HG02678 (cell line): Measurements from ENCODE around the gene ODAM.
"Not testable (repeated sequence)": the region's sequence is repeated elsewhere in the genome, so short reads cannot be mapped to it uniquely, and the experiment has no call there.

Experiments used
- ATAC-seq: cut with Tn5 transposase; IDR thresholded peaks from one replicate; pipeline ENCODE4 v1.9.1; 2021; ENCODE audit warnings: mild to moderate bottlenecking, moderate library complexity; ENCODE audit not compliant: unreplicated experiment

ODAM gene

GRCh38 chr4:70195425-70195824 is at the start of gene ODAM:
Gene ODAM (plus strand): TSS chr4:70195725. CDS start chr4:70196544, 819 bp downstream.
- ATAC-seq = no peak

GRCh38 chr4:70151271-70151670 is 44.3 kb upstream of the ODAM start:
- ATAC-seq = no peak

GRCh38 chr4:70152088-70152487 is 43.4 kb upstream of the ODAM start:
- ATAC-seq = no peak

- no peak for ATAC-seq
These were observed 41.6 kb upstream of the ODAM start, which contains the start of gene PRR27 for GRCh38 chr4:70153937-70154336. Gene PRR27 (plus strand): TSS chr4:70154237. CDS start chr4:70154376, 139 bp downstream.

GRCh38 chr4:70158576-70158975 is 36.9 kb upstream of the ODAM start:
- no peak for ATAC-seq

- no peak for ATAC-seq
These were observed 18.4 kb upstream of the ODAM start for GRCh38 chr4:70177090-70177489.

GRCh38 chr4:70178075-70178660 is 17.4 kb upstream of the ODAM start:
- no peak for ATAC-seq

- no peak for ATAC-seq
These were observed 15.7 kb upstream of the ODAM start for GRCh38 chr4:70179811-70180210.

- no peak for ATAC-seq
These were observed 13.7 kb upstream of the ODAM start for GRCh38 chr4:70181864-70182263.

- ATAC-seq = no peak
These were observed 12.9 kb upstream of the ODAM start for GRCh38 chr4:70182517-70183167.

GRCh38 chr4:70183168-70183939 is 12.2 kb upstream of the ODAM start:
- ATAC-seq = peak; percentile 79

GRCh38 chr4:70183940-70184246 is 11.6 kb upstream of the ODAM start:
- no peak for ATAC-seq

- ATAC-seq = no peak
These were observed 8.3 kb upstream of the ODAM start for GRCh38 chr4:70187216-70187615.

- no peak for ATAC-seq
These were observed 4.9 kb upstream of the ODAM start for GRCh38 chr4:70190579-70190978.

GRCh38 chr4:70191647-70192046 is 3.9 kb upstream of the ODAM start:
- ATAC-seq = no peak

- no peak for ATAC-seq
These were observed 2.6 kb upstream of the ODAM start for GRCh38 chr4:70192895-70193294.

- no peak for ATAC-seq
These were observed 1.3 kb downstream of the ODAM start for GRCh38 chr4:70196857-70197256.

- ATAC-seq = no peak
These were observed 2.3 kb downstream of the ODAM start for GRCh38 chr4:70197842-70198241.

- no peak for ATAC-seq
These were observed 8.1 kb downstream of the ODAM start for GRCh38 chr4:70203601-70204000.

- not testable (repeated sequence) for ATAC-seq
These were observed 17.2 kb downstream of the ODAM start for GRCh38 chr4:70212752-70213151.

GRCh38 chr4:70216109-70216508 is 20.6 kb downstream of the ODAM start:
- not testable (repeated sequence) for ATAC-seq

GRCh38 chr4:70216550-70216949 is 21.0 kb downstream of the ODAM start:
- not testable (repeated sequence) for ATAC-seq
